Vagina (tissue), 2 donors: ENCODE results near the gene PRKCE.

Experiments used
- POLR2A ChIP-seq, 2 donors: fragments of 450-650 bp; IDR thresholded peaks; one replicate each; pipeline ENCODE4 v1.6.1; 2017; ENCODE audit warnings: antibody characterized with exemption in 2 of 2, mild to moderate bottlenecking in 2 of 2, moderate library complexity in 2 of 2
- POLR2AphosphoS5 ChIP-seq, 2 donors: sonication (generic); formaldehyde crosslinking; IDR thresholded peaks; one replicate each; pipeline ENCODE4 v1.9.0; 2017; ENCODE audit warnings: antibody characterized with exemption in 2 of 2, mild to moderate bottlenecking in 2 of 2, low read depth in 1 of 2; ENCODE audit not compliant: insufficient read depth in 1 of 2
- TF ChIP-seq, protein P1 (sequence below), 3 experiments: fragments of 450-650 bp in 2 of 3; fragments of 200-600 bp in 1 of 3; sonication (generic) in 1 of 3; IDR thresholded peaks; one replicate each; pipeline ENCODE4 v1.5.1; 2017 to 2019; ENCODE audit warnings: antibody characterized with exemption in 3 of 3, mild to moderate bottlenecking in 2 of 3, moderate library complexity in 2 of 3

DNA sequence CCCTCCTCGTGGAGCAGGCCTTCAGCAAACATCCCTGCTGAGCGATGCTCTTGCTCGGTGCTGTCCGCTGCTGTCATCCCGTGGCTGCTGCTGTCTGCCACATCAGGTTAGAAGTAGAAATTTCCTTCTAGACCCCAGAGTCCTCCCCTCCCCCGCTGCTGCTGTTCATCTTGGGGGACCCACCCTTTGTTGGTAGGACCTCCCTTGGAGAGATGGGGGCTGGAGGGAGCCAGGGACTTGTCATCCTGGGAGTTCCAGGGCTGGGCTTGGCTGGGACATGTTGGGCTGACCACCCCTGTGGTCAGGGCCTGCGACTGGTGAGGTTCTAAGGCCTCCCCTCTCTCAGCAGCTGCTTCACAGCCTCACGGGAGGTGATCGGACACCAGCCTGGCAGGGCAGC is 122.4 kb downstream of the PRKCE start:
- TF ChIP-seq, protein P1, sequence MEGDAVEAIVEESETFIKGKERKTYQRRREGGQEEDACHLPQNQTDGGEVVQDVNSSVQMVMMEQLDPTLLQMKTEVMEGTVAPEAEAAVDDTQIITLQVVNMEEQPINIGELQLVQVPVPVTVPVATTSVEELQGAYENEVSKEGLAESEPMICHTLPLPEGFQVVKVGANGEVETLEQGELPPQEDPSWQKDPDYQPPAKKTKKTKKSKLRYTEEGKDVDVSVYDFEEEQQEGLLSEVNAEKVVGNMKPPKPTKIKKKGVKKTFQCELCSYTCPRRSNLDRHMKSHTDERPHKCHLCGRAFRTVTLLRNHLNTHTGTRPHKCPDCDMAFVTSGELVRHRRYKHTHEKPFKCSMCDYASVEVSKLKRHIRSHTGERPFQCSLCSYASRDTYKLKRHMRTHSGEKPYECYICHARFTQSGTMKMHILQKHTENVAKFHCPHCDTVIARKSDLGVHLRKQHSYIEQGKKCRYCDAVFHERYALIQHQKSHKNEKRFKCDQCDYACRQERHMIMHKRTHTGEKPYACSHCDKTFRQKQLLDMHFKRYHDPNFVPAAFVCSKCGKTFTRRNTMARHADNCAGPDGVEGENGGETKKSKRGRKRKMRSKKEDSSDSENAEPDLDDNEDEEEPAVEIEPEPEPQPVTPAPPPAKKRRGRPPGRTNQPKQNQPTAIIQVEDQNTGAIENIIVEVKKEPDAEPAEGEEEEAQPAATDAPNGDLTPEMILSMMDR (IDR thresholded peaks at IDR 0.05), result no peak
- no peak for TF ChIP-seq POLR2A (IDR thresholded peaks at IDR 0.05)
- no peak for TF ChIP-seq POLR2AphosphoS5 (IDR thresholded peaks at IDR 0.05; ENCODE audit: insufficient read depth in 1 of 2, low read depth in 1 of 2)
